Adipocyte (in vitro differentiated cells): ENCODE results near the gene MN1.
"Not testable (repeated sequence)": the region's sequence is repeated elsewhere in the genome, so short reads cannot be mapped to it uniquely, and the experiment has no call there.

Experiments
- DNase-seq: peaks from one replicate; pipeline ENCODE4 v3.0.0-alpha.2; 2015; ENCODE audit warnings: low read depth
- H3K27me3 ChIP-seq: replicated peaks from 2 replicates; pipeline ENCODE4 v1.7.0; 2013; ENCODE audit warnings: mild to moderate bottlenecking, low read length, moderate library complexity; ENCODE audit not compliant: control insufficient read depth, insufficient read depth
- H3K36me3 ChIP-seq: 2 replicates; pipeline ENCODE4 v1.7.0; 2013; ENCODE audit warnings: low read length, mild to moderate bottlenecking, moderate library complexity; ENCODE audit not compliant: control insufficient read depth, insufficient read depth, severe bottlenecking
- H3K4me1 ChIP-seq: 2 replicates; pipeline ENCODE4 v1.7.0; 2013; ENCODE audit warnings: mild to moderate bottlenecking, low read length, moderate library complexity; ENCODE audit not compliant: control insufficient read depth, insufficient read depth
- H3K4me3 ChIP-seq: 2 replicates; pipeline ENCODE4 v1.7.0; 2013; ENCODE audit warnings: mild to moderate bottlenecking, low read length, moderate library complexity
- H3K9ac ChIP-seq: 2 replicates; pipeline ENCODE4 v1.7.0; 2013; ENCODE audit warnings: mild to moderate bottlenecking, low read length, moderate library complexity
- H3K9me3 ChIP-seq: 2 replicates; pipeline ENCODE4 v1.7.0; 2013; ENCODE audit warnings: mild to moderate bottlenecking, low read length, moderate library complexity; ENCODE audit not compliant: control insufficient read depth

The MN1 gene

GRCh38 chr22:27745154-27745553 lies 56.4 kb downstream of the MN1 start:
- DNase-seq, result no peak
- H3K4me1 ChIP-seq, result peaks cover 30% of the 10 kb centered on the region

GRCh38 chr22:27744078-27744477 lies 57.5 kb downstream of the MN1 start:
- DNase-seq, H3K36me3 ChIP-seq, H3K9me3 ChIP-seq, H3K27me3 ChIP-seq, H3K4me3 ChIP-seq, H3K9ac ChIP-seq: not testable (repeated sequence)
- peaks cover 19% of the 10 kb centered on the region for H3K4me1 ChIP-seq

More at GRCh38 chr22:27745154-27745553, 56.4 kb downstream of the MN1 start:
- Histone ChIP-seq H3K36me3 (no peaks in the 10 kb centered on the region), H3K4me3 (no peak overlapping the region), H3K9me3 (peaks cover 8% of the 10 kb centered on the region), H3K27me3 (no peaks in the 10 kb centered on the region), H3K9ac (no peak overlapping the region)

- H3K27me3 ChIP-seq, result no peaks in the 10 kb centered on the region
- DNase-seq, result no peak
These were observed 61.3 kb downstream of the MN1 start for GRCh38 chr22:27740202-27740748.

GRCh38 chr22:27737521-27737920 lies 64.0 kb downstream of the MN1 start:
- H3K36me3 ChIP-seq, result no peaks in the 10 kb centered on the region
- no peak for DNase-seq
- no peak overlapping the region for H3K9ac ChIP-seq
- H3K4me1 ChIP-seq, result no peaks in the 10 kb centered on the region
- H3K4me3 ChIP-seq, result no peak overlapping the region
- peaks cover 16% of the 10 kb centered on the region for H3K9me3 ChIP-seq
- no peaks in the 10 kb centered on the region for H3K27me3 ChIP-seq

More at GRCh38 chr22:27740202-27740748, 61.3 kb downstream of the MN1 start:
- Histone ChIP-seq H3K4me3 (no peak overlapping the region), H3K4me1 (no peaks in the 10 kb centered on the region), H3K9ac (no peak overlapping the region), H3K9me3 (peaks cover 16% of the 10 kb centered on the region), H3K36me3 (no peaks in the 10 kb centered on the region)

- Histone ChIP-seq H3K9ac (no peak overlapping the region), H3K4me3 (no peak overlapping the region), H3K27me3 (no peaks in the 10 kb centered on the region), H3K4me1 (peaks cover under 1% of the 10 kb centered on the region), H3K36me3 (no peaks in the 10 kb centered on the region), H3K9me3 (peaks cover 9% of the 10 kb centered on the region)
- DNase-seq, result no peak
These were observed 67.5 kb downstream of the MN1 start for GRCh38 chr22:27734066-27734465.

- Histone ChIP-seq H3K9me3 (peaks cover 7% of the 10 kb centered on the region), H3K4me1 (peaks cover 5% of the 10 kb centered on the region), H3K36me3 (no peaks in the 10 kb centered on the region), H3K4me3 (no peak overlapping the region), H3K9ac (no peak overlapping the region), H3K27me3 (no peaks in the 10 kb centered on the region)
- no peak for DNase-seq
These were observed 68.7 kb downstream of the MN1 start for GRCh38 chr22:27732841-27733240.

GRCh38 chr22:27732391-27732790 lies 69.2 kb downstream of the MN1 start:
- H3K9ac ChIP-seq, result no peak overlapping the region
- H3K4me1 ChIP-seq, result peaks cover 10% of the 10 kb centered on the region
- peaks cover 2% of the 10 kb centered on the region for H3K9me3 ChIP-seq
- no peaks in the 10 kb centered on the region for H3K36me3 ChIP-seq
- H3K4me3 ChIP-seq, result no peak overlapping the region
- DNase-seq, result no peak
- H3K27me3 ChIP-seq, result no peaks in the 10 kb centered on the region

GRCh38 chr22:27731621-27732020 lies 69.9 kb downstream of the MN1 start:
- H3K9ac ChIP-seq, result no peak overlapping the region
- H3K4me1 ChIP-seq, result peaks cover 17% of the 10 kb centered on the region
- H3K4me3 ChIP-seq, result no peak overlapping the region
- DNase-seq, result no peak
- H3K9me3 ChIP-seq, result no peaks in the 10 kb centered on the region
- no peaks in the 10 kb centered on the region for H3K36me3 ChIP-seq
- no peaks in the 10 kb centered on the region for H3K27me3 ChIP-seq

- no peak for DNase-seq
- no peaks in the 10 kb centered on the region for H3K27me3 ChIP-seq
- H3K4me3 ChIP-seq, result no peak overlapping the region
- peaks cover 25% of the 10 kb centered on the region for H3K4me1 ChIP-seq
- no peak overlapping the region for H3K9ac ChIP-seq
- no peaks in the 10 kb centered on the region for H3K36me3 ChIP-seq
- H3K9me3 ChIP-seq, result no peaks in the 10 kb centered on the region
These were observed 70.7 kb downstream of the MN1 start for GRCh38 chr22:27730641-27731433.

- Histone ChIP-seq H3K27me3 (no peaks in the 10 kb centered on the region), H3K9me3 (no peaks in the 10 kb centered on the region), H3K9ac (no peak overlapping the region), H3K4me1 (peaks cover 32% of the 10 kb centered on the region), H3K4me3 (no peak overlapping the region), H3K36me3 (no peaks in the 10 kb centered on the region)
- DNase-seq, result no peak
These were observed 72.3 kb downstream of the MN1 start for GRCh38 chr22:27729246-27729645.

GRCh38 chr22:27727673-27728451 lies 73.7 kb downstream of the MN1 start:
- Histone ChIP-seq H3K4me1 (peaks cover 32% of the 10 kb centered on the region), H3K27me3 (no peaks in the 10 kb centered on the region), H3K9me3 (no peaks in the 10 kb centered on the region), H3K9ac (no peak overlapping the region), H3K36me3 (no peaks in the 10 kb centered on the region), H3K4me3 (no peak overlapping the region)
- DNase-seq, result peak; percentile 47
